Measurements from ENCODE around the gene SCRG1.
A peak's percentile ranks its signal among the peaks of the same experiment; 100 is the strongest.

SCRG1 gene

DNA sequence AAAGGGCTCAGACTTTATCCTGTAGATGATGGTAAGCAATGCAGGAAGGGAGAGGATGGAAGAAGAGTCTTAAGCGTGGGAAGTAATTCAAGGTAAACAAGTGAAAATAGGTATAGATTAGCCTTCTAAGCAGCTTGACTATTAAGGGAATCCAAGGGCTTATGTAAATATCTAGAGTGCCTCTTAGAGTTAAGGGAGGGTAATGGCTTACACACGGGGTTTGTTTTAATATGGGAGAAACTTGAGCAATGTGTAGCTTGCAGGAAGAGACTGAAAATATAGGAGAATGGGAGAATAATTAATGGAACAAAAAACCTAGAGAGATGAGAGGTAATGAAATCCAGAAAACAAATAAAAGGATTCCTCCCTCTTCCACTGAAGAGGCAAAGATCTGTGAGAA, 41.0 kb downstream of the SCRG1 start:
- peak; percentile 58 for DNase-seq

DNA sequence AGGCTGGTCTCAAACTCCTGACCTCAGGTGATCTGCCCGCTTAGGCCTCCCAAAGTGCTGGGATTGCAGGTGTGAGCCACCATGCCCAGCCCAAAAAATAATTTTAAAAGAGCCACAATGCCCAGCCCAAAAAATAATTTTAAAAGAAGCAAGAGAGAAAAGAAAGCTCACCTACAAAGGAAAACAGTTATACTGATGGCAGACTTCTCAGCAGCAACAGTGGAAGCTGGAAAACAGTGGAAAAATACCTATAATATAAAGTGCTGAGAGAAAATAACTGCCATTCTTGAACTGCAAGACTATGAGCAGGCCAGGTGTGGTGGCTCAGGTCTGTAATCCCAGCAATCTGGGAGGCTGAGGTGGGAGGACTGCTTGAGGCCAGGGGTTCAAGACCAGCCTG, 51.4 kb downstream of the SCRG1 start:
- DNase-seq, result no peak

DNA sequence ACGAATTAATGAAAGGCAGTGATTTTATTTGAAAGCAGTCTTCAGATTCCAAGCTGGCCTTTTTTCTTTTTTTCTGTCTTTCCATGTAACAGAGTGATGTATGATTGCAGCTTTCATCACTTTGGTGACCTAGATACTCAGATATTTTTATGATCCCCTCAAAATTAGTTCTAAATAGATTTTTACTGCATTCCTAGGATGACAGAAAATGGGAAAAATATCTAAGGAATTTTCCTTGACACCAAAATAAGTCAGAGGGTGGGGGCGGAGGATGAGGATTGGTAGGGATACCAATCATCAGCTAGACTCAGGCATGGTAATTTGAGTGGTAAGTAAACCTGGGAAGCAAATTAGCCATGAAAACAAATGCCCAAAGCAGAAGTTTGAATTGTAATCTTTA, 52.8 kb downstream of the SCRG1 start:
- no peak for DNase-seq

DNA sequence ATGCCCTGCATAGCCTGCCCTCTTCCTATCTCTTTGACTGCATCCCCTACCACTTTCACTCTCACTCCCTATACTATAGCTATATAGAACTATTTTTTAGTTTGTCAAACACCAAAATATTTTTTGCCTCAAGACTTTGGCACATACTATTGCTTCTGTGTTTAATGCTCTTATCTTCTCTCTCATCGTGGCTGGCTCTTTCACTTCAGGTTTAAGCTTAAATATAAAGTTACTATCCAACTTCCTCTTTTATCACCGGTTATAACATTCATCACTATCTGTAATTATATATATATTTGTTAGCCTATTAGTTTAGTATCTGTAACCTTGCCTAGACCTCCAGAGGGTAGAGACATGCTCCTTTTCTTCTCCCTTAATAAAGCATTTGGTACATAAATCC, 53.3 kb downstream of the SCRG1 start:
- no peak for DNase-seq

DNA sequence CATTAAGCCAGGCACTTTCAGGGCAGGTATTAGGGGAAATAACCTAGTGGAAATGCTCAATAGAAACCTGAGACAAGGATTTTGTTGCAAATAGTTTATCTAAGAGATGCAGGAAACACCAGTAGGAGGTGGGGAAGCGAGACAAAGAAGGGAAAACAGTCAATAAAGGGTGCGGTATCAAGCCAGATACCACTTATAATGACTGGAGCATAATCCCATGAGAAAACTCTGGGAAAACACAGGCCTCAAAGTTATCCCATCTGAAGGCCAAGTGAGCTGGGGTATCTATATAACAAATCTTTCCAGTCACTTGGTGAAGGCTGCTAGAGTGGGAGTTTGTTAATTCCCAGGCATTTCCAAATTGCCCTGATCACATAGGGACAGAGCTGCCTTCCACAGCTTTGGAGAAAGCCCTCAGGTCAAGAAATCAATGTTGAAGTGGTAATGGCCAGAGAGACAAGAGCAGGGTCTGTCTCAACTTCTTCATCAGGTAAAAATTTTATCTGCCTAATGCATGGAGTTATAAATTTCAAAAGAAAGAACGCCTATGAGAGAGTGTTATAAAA, 55.0 kb downstream of the SCRG1 start:
- no peak for DNase-seq

DNA sequence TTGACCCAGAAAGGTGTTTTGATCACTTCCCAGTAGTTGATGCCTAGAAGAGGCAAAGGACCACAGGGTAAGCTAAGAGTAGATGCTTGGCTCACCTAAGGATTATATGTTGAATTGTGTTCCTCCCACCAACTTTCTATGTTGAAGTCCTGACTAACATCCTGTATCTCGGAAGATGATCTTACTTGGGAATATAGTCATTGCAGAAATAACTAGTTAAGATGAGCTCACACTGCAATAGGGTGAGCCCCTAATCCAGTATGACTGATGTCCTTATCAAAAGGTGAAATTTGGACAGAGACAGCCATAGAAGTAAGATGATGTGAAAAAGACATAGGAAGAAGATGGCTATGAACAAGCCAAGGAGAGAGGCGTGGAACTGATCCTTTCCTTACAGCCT, 61.5 kb downstream of the SCRG1 start:
- DNase-seq, result no peak

DNA sequence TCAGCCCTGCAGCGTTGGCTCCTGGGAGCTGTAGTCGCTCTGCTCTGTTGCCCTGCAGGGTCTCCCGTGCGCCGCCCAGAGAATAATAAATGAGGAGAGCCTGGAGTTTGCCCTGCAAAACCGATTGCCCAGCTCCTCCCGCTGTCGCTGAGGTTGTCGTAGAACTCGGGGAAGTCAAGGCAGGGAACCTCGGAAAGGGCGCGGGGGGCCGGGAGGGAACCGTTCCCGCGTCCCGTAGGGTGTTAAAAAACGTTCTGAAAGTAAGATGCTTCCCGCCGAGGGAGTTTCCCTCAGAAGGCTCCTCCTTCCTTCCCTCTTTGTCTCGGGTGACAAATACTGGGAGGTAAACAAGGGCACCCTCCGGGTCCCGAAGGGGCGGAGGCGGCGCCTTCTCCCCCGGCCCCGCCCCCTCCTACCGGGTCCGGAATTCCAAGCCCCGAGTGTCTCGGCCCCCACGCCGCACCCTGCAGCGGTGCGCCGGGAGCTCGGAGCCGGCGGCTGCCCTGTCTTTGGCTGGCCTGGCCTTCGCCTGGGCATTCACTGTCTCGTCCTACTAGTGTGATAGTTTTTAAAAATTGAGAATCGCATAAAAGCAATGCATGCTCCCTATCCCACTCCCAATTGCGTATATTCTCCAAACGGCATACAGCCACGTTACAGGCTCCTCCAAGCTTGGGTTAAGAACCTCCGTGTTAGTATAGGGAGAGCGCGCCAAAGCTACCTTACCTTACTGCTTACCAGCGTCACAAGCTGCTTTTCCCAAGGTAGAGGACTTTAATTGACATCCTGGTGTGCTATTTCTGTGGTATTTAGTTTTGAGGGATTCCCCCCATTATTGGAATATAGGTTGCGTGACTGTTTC, 63.8 kb downstream of the SCRG1 start:
- peak; percentile 83 for DNase-seq

All from NCI-H1436 treated with DMSO at 0.1 percent for 48 hours (cell line).